K562 (cell line): ENCODE data around the gene LYSMD1. TPM values are rescaled to one million over a fixed set of nuclear protein-coding genes. Genes with fewer than 3 reads are reported as not detected.

Source experiments
- CAMTA2 ChIP-seq: fragments of 250-450 bp; sonication (Bioruptor Pico); conservative IDR thresholded peaks from 2 replicates; pipeline ENCODE4 v1.5.1; 2022
- DDX20 ChIP-seq: fragments of 450-650 bp; IDR thresholded peaks from 2 replicates; pipeline ENCODE4 v1.6.1; 2016; ENCODE audit warnings: missing genetic modification characterization, low read depth, mild to moderate bottlenecking, missing compliant biosample characterization, moderate library complexity
- ELK3 ChIP-seq: fragments of 450-650 bp; formaldehyde crosslinking; IDR thresholded peaks from 2 replicates; pipeline ENCODE4 v1.4.0; 2020; ENCODE audit warnings: mild to moderate bottlenecking
- ETV6 ChIP-seq, 3 experiments: fragments of 150-350 bp in 1 of 3; sonication (generic) in 1 of 3; formaldehyde crosslinking in 1 of 3; IDR thresholded peaks; 2 replicates each; pipeline versions ENCODE4 v1.6.1 to v1.8.0; 2014 to 2022; ENCODE audit warnings: borderline replicate concordance in 2 of 3, low read depth in 2 of 3, antibody characterized with exemption in 1 of 3, low read length in 1 of 3, mild to moderate bottlenecking in 1 of 3, missing genetic modification reagents in 1 of 3
- JUN ChIP-seq, 2 experiments: sonication (generic) in 1 of 2; formaldehyde crosslinking in 1 of 2; IDR thresholded peaks; 2 replicates each; pipeline versions ENCODE4 v1.6.1 to v1.8.0; 2012 to 2022; ENCODE audit warnings: borderline replicate concordance in 2 of 2, mild to moderate bottlenecking in 2 of 2, improper control_type of control experiment in 1 of 2, low read depth in 1 of 2, low read length in 1 of 2, missing genetic modification reagents in 1 of 2
- MCM3 ChIP-seq: fragments of 450-650 bp; IDR thresholded peaks from 2 replicates; pipeline ENCODE4 v1.6.1; 2016
- RAD21 ChIP-seq, 2 experiments: fragments of 250-450 bp in 1 of 2; fragments of 450-650 bp in 1 of 2; sonication (Bioruptor Pico) in 1 of 2; formaldehyde crosslinking in 1 of 2; IDR thresholded peaks in 1 of 2; conservative IDR thresholded peaks in 1 of 2; 2 replicates each; pipeline versions ENCODE4 v1.4.0 to v1.8.0; 2020 to 2022; ENCODE audit warnings: mild to moderate bottlenecking in 2 of 2, moderate library complexity in 1 of 2
- RB1 ChIP-seq: fragments of 450-650 bp; IDR thresholded peaks from 2 replicates; pipeline ENCODE4 v1.6.1; 2017; ENCODE audit warnings: low read depth, mild to moderate bottlenecking
- SMAD1 ChIP-seq: fragments of 150-350 bp; IDR thresholded peaks from 2 replicates; pipeline ENCODE4 v1.6.1; 2014; ENCODE audit warnings: low read length, low read depth; ENCODE audit not compliant: partially characterized antibody
- ZBTB40 ChIP-seq, 2 experiments: fragments of 450-650 bp in 1 of 2; sonication (generic) in 1 of 2; formaldehyde crosslinking in 1 of 2; IDR thresholded peaks; 2 replicates each; pipeline versions ENCODE4 v1.7.1 to v1.9.0; 2016 to 2022; ENCODE audit warnings: inconsistent platforms in 1 of 2, mild to moderate bottlenecking in 1 of 2, missing genetic modification reagents in 1 of 2
- ZNF24 ChIP-seq: fragments of 450-650 bp; IDR thresholded peaks from 2 replicates; pipeline ENCODE4 v1.6.1; 2016
- polyA plus RNA-seq, 8 experiments: library from polyadenylated mRNA; depleted of rRNA in 4 of 8; stranded (reverse) in 5 of 8; unstranded in 3 of 8; fragments of >200 nt; fragmentation: Nextera tagmentation in 2 of 8; fragmentation: Illumina TruSeq in 1 of 8; extraction: Ambion mirVana in 2 of 8; extraction: Trizol in 1 of 8; gene quantifications; 2 replicates each; pipeline versions ENCODE4 v1.2.1 to v1.2.3, GENCODE V29; 2011 to 2014; ENCODE audit warnings: inconsistent platforms in 1 of 8, missing spikeins in 1 of 8
- total RNA-seq, 7 experiments: library from RNA; depleted of rRNA in 6 of 7; stranded (reverse); fragments of >200 nt in 6 of 7; fragmentation: Illumina TruSeq in 2 of 7; extraction: Trizol in 2 of 7; gene quantifications; 2 replicates each; pipeline versions ENCODE4 v1.2.1 to v1.2.3, GENCODE V29; 2011 to 2021; ENCODE audit warnings: low replicate concordance in 1 of 7

The LYSMD1 gene
- total and polyA plus RNA-seq, 9 of the 15 experiments (the other 6 are each of a cell fraction or from before 2014, with no cell fraction given), result 2.2 to 9.4 (median 6.0) TPM

- TF ChIP-seq RAD21 (CRISPR knock-in tag; conservative IDR thresholded peaks at IDR 0.05 in 1 of 2, IDR thresholded peaks at IDR 0.05 in 1 of 2), result peak; percentile 53 to 75
- no peak for TF ChIP-seq JUN (IDR thresholded peaks at IDR 0.05; ENCODE audit: borderline replicate concordance, low read depth, low read length)
- TF ChIP-seq JUN (CRISPR knock-in tag; IDR thresholded peaks at IDR 0.05; ENCODE audit: borderline replicate concordance), result no peak
- TF ChIP-seq ZNF24, result no peak
- TF ChIP-seq RB1, result no peak
- TF ChIP-seq ZBTB40 (IDR thresholded peaks at IDR 0.05), result 0 out of 2 replicates have a peak, but pooled peaks have one; percentile 20
- TF ChIP-seq ZBTB40 (CRISPR knock-in tag; IDR thresholded peaks at IDR 0.05), result no peak
- TF ChIP-seq SMAD1, result no peak
- no peak for TF ChIP-seq CAMTA2 (CRISPR knock-in tag)
- TF ChIP-seq ELK3 (CRISPR knock-in tag), result no peak
- no peak for TF ChIP-seq ETV6 (IDR thresholded peaks at IDR 0.05; ENCODE audit: borderline replicate concordance in 1 of 2, low read depth in 2 of 2, low read length in 1 of 2)
- no peak for TF ChIP-seq ETV6 (CRISPR knock-in tag; IDR thresholded peaks at IDR 0.05; ENCODE audit: borderline replicate concordance)
- TF ChIP-seq DDX20 (tag), result no peak
- TF ChIP-seq MCM3, result no peak
Observed at GRCh38 chr1:151196292-151196800, 30.6 kb upstream of the LYSMD1 start (continued).
